PFSK-1 (cell line): ENCODE results near the gene KRTAP4-16.
"Not testable (repeated sequence)": the region's sequence is repeated elsewhere in the genome, so short reads cannot be mapped to it uniquely, and the experiment has no call there.

Source experiments
- FOXP2 ChIP-seq: optimal IDR thresholded peaks from 2 replicates; pipeline ENCODE3; 2011; ENCODE audit warnings: borderline replicate concordance, control low read depth, inconsistent platforms; ENCODE audit not compliant: insufficient read depth; ENCODE audit errors: extremely low read length, extremely low read depth
- POLR2AphosphoS5 ChIP-seq: IDR thresholded peaks from 2 replicates; pipeline ENCODE4 v1.6.1; 2012; ENCODE audit warnings: low read depth, mild to moderate bottlenecking, control low read depth, low read length, moderate library complexity
- SIN3A ChIP-seq: IDR thresholded peaks from 2 replicates; pipeline ENCODE4 v1.6.1; 2012; ENCODE audit warnings: mild to moderate bottlenecking, low read length, moderate library complexity, borderline replicate concordance; ENCODE audit not compliant: insufficient read depth
- TAF1 ChIP-seq: IDR thresholded peaks from 2 replicates; pipeline ENCODE4 v1.6.1; 2012; ENCODE audit warnings: low read length, control low read depth, borderline replicate concordance; ENCODE audit not compliant: insufficient read depth
- TF ChIP-seq, protein P1 (sequence below), 2 experiments: IDR thresholded peaks; 2 replicates each; pipeline versions ENCODE4 v1.6.1 to v1.8.0; 2011 to 2012; ENCODE audit warnings: low read depth in 2 of 2, low read length in 2 of 2, control low read depth in 1 of 2, inconsistent platforms in 1 of 2, mild to moderate bottlenecking in 1 of 2, moderate library complexity in 1 of 2; ENCODE audit not compliant: insufficient read depth in 1 of 2

KRTAP4-16 gene

DNA sequence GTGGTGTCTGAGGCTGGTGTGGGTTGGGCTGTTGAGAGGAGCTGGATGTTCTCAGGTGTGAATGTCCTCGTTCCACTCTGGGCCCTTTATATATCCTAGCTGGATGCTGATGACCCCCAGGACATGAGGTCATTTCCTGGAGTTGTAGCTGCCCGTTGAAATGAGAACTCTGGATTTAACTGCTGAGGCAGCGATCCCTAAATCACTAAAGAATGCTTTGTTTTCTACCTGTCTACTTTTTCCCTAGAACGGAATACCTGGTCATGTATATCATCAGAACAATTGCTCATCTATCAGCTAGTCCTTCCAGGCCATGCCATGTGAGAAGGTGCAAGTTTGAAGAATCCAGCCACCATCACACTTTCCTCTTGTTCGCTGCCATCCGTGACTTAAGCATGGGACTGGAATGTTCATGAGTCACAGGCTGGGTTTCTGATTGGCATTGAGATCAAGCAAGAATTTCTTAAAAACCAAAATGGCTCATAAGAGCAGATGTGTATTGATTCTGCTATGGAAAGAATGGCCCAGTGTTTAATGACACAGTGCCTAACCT lies 41.9 kb downstream of the KRTAP4-16 start, which contains the start of gene KRTAP2-3:
KRTAP2-3 (minus strand) TSS at position 63 of the 553 bp plus-strand sequence. CDS start 64 bp downstream, outside the sequence.
- TF ChIP-seq POLR2AphosphoS5, result no peak
- TF ChIP-seq FOXP2, result no peak
- TF ChIP-seq SIN3A, result no peak
- TF ChIP-seq, protein P1, sequence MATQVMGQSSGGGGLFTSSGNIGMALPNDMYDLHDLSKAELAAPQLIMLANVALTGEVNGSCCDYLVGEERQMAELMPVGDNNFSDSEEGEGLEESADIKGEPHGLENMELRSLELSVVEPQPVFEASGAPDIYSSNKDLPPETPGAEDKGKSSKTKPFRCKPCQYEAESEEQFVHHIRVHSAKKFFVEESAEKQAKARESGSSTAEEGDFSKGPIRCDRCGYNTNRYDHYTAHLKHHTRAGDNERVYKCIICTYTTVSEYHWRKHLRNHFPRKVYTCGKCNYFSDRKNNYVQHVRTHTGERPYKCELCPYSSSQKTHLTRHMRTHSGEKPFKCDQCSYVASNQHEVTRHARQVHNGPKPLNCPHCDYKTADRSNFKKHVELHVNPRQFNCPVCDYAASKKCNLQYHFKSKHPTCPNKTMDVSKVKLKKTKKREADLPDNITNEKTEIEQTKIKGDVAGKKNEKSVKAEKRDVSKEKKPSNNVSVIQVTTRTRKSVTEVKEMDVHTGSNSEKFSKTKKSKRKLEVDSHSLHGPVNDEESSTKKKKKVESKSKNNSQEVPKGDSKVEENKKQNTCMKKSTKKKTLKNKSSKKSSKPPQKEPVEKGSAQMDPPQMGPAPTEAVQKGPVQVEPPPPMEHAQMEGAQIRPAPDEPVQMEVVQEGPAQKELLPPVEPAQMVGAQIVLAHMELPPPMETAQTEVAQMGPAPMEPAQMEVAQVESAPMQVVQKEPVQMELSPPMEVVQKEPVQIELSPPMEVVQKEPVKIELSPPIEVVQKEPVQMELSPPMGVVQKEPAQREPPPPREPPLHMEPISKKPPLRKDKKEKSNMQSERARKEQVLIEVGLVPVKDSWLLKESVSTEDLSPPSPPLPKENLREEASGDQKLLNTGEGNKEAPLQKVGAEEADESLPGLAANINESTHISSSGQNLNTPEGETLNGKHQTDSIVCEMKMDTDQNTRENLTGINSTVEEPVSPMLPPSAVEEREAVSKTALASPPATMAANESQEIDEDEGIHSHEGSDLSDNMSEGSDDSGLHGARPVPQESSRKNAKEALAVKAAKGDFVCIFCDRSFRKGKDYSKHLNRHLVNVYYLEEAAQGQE (IDR thresholded peaks at IDR 0.05; ENCODE audit: insufficient read depth in 1 of 2, low read depth in 2 of 2, low read length in 2 of 2), result no peak
- no peak for TF ChIP-seq TAF1

DNA sequence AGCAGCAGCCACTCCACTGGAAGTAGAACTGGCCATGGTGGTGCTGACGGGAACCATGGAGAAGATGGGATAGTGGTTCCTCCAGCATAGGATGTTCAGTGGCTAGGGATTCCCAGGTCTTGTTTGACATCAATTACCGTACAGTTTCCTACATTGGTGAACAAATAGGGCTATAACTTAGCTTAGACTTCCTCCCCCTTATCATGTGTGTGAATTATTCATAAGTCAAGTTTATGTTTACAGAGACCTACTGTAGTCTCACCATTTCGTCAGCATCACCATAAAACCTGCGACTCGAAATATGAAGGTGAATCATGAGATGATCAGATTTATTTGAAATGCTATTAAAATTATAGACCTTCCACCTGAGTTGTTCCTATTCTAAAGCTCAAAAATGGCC lies 43.3 kb downstream of the KRTAP4-16 start:
- TF ChIP-seq TAF1 (no peak), POLR2AphosphoS5 (no peak), SIN3A (no peak), FOXP2 (no peak)
- TF ChIP-seq, protein P1 (IDR thresholded peaks at IDR 0.05; ENCODE audit: insufficient read depth in 1 of 2, low read depth in 2 of 2, low read length in 2 of 2), result no peak

DNA sequence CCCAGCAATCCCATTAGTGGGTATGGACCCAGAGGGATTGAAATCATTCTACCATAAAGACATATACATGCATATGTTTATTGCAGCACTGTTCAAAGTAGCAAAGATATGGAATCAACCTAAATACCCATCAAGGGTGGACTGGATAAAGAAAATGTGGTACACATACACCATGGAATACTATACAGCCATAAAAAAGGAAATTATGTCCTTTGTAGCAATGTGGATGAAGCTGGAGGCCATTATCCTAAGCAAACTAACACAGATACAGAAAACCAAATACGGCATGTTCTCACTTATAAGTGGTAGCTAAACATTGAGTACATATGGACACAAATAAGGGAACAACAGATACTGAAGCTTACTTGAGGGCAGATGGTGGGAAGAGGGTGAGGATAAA lies 44.5 kb downstream of the KRTAP4-16 start:
- TF ChIP-seq, protein P1 (IDR thresholded peaks at IDR 0.05; ENCODE audit: insufficient read depth in 1 of 2, low read depth in 2 of 2, low read length in 2 of 2), result no peak
- TF ChIP-seq FOXP2 (no peak), SIN3A (no peak), TAF1 (no peak), POLR2AphosphoS5 (no peak)

DNA sequence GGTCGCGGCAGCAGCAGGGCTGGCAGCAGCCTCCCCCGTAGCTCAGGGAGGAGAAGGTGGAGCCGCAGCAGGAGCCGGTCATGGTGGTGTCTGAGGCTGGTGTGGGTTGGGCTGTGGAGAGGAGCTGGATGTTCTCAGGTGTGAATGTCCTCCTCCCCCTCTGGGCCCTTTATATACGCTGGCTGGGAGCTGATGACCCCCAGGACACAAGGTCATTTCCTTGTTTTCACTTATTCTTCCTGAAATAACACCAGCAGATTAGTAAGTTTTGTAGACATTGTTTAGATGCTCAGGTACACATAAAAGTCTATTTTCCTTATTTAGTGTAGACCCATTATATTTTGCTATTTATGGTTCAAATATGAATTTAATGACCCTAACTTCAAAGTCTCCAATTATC lies 46.9 kb downstream of the KRTAP4-16 start, which contains the start of gene KRTAP2-2:
KRTAP2-2 (minus strand) TSS at position 101 of the 400 bp plus-strand sequence; CDS start at position 82, 19 bp downstream.
- not testable (repeated sequence) for TF ChIP-seq TAF1, FOXP2
- TF ChIP-seq, protein P1 (IDR thresholded peaks at IDR 0.05; ENCODE audit: insufficient read depth in 1 of 2, low read depth in 2 of 2, low read length in 2 of 2), result not testable (repeated sequence)
